ENCODE measurements around the gene ZDHHC4.
"Not testable (repeated sequence)": the region's sequence is repeated elsewhere in the genome, so short reads cannot be mapped to it uniquely, and the experiment has no call there.

ZDHHC4 gene

GRCh38 chr7:6563936-6564770, 13.1 kb upstream of the ZDHHC4 start:
- no peak for FAIRE-seq

GRCh38 chr7:6565655-6566054, 11.6 kb upstream of the ZDHHC4 start:
- FAIRE-seq = no peak

- FAIRE-seq = no peak
These were observed 9.4 kb upstream of the ZDHHC4 start for GRCh38 chr7:6567886-6568285.

- no peak for FAIRE-seq
These were observed 6.0 kb upstream of the ZDHHC4 start for GRCh38 chr7:6571160-6571779.

- no peak for FAIRE-seq
These were observed 1.8 kb upstream of the ZDHHC4 start for GRCh38 chr7:6575281-6576023.

DNA sequence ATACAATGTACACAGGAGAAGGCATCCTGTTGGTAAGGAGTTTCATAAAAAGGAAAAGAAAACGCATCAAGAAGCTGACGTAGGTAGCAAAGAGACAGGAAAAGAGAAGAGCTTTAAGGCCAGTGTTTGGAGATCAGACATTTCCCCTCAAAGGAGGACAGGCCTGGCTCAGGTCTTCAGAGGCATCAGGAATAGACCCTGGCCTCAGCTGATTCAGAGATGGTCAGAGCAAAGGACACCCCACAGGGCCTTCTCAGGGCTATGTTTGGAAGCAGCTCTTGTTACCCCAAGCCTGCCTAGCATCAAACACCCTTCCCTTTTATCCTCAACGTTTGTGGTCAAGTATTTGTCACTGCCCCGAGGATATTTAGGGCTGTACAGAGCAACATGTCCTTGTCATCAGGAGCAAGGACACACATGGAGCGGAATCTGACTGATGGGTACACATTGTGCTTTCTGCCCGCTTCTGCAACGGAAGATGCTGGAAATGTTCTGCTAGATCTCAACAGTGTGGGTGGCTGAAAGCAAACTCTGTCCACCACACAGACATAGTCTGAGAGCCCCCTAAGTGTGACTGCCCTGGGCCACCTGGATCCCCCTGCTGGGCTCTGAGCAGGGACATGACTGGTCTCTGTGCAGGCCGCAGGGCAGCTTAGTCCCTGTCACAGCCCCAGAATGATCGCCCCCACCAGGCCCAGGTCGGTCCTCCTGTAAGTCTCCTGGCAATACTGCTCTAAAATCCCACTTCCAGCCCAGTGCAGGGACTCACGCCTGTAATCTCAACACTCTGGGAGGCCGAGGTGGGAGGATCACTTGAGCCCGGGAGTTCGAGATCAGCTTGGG, 1.0 kb upstream of the ZDHHC4 start:
- no peak for FAIRE-seq

- not testable (repeated sequence) for FAIRE-seq
These were observed 336 bp upstream of the ZDHHC4 start for GRCh38 chr7:6576867-6577368.

GRCh38 chr7:6578114-6579084, 1.1 kb downstream of the ZDHHC4 start:
- FAIRE-seq = no peak

- FAIRE-seq = no peak
These were observed 2.2 kb downstream of the ZDHHC4 start for GRCh38 chr7:6579446-6579845.

DNA sequence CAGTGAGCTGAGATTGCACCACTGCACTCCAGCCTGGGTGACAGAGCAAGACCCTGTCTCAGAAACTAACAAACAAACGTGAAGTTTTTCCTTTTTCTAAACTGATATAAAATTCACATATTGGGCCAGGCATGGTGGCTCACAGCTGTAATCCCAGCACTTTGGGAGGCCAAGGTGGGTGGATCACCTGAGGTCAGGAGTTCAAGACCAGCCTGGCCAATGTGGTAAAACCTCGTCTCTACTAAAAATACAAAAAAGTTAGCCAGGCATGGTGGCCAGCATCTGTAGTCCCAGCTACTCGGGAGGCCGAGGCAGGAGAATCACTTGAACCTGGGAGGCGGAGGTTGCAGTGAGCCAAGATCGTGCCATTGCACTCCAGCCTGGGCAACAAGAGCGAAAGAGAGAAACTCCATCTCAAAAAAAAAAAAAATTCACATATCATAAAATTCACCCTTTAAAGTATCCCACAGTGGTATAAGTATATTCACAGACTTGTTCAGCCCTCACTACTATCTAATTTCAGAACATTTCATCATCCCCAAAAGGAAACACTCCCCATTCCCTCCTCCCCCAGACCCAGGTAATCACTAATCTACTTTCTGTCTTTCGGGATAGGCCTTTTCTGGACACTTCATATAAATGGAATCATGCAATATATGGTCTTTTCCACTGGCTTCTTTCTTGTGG, 8.6 kb downstream of the ZDHHC4 start:
- FAIRE-seq = not testable (repeated sequence)

DNA sequence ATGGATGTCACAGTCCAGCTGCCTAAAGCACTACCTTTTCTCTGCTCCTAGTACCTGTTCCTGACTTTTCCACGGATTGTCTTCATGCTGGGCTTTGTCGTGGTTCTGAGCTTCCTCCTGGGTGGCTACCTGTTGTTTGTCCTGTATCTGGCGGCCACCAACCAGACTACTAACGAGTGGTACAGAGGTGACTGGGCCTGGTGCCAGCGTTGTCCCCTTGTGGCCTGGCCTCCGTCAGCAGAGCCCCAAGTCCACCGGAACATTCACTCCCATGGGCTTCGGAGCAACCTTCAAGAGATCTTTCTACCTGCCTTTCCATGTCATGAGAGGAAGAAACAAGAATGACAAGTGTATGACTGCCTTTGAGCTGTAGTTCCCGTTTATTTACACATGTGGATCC, 11.3 kb downstream of the ZDHHC4 start:
- no peak for FAIRE-seq

DNA sequence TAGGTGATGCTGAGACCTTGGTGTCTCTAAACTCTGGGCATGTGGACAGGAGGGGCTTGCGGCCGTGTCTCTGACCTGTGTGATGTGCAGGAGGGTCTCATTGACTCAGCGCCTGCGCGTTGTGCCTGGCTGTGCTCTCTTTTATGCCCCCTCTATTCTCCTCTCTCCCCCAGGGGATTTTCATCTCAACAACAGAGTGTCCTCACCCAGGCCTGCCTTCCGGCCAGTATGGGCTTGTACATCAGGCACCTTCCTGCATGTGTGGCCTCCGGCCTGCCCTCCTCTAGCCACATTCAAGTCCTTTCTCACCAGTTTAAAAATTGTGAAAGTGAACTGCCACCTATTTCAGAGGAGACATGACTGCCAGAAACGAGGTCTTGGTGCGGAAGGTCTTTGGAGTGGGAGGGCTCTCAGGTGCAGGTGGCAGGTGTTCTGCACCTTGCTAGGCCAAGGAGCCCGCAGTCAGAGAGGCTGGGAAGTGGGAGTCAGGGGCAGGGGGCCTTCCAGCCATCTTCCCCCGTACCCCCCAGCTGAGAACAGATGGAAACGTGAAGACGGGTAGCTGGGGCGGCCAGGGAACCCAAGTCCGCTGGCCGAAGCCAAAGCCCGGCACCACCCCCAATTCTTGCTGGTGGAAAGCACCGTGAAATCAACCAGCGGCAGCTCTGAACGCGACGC, 12.0 kb downstream of the ZDHHC4 start:
- FAIRE-seq = no peak

GRCh38 chr7:6589829-6590644, 12.8 kb downstream of the ZDHHC4 start, which contains the start of gene INTS15:
Gene INTS15, plus strand, starts transcription at chr7:6590021. Its CDS starts 263 bp downstream, at chr7:6590284.
- no peak for FAIRE-seq

- no peak for FAIRE-seq
These were observed 13.4 kb downstream of the ZDHHC4 start for GRCh38 chr7:6590645-6591110.

DNA sequence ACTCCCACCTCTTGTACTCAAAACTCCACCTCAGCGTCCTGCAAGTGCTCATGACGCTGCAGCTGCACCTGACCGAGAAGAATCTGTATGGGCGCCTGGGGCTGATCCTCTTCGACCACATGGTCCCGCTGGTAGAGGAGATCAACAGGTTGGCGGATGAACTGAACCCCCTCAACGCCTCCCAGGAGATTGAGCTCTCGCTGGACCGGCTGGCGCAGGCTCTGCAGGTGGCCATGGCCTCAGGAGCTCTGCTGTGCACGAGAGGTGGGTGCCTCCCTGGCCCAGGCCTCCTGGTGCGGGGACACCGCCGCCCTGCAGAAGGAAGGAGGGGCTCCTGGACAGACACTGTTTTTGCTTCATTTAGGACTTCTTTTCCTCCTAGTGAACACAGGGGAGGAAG, 22.8 kb downstream of the ZDHHC4 start:
- no peak for FAIRE-seq

GRCh38 chr7:6604458-6604857, 27.2 kb downstream of the ZDHHC4 start:
- FAIRE-seq = no peak

GRCh38 chr7:6606866-6607583, 29.8 kb downstream of the ZDHHC4 start:
- no peak for FAIRE-seq

DNA sequence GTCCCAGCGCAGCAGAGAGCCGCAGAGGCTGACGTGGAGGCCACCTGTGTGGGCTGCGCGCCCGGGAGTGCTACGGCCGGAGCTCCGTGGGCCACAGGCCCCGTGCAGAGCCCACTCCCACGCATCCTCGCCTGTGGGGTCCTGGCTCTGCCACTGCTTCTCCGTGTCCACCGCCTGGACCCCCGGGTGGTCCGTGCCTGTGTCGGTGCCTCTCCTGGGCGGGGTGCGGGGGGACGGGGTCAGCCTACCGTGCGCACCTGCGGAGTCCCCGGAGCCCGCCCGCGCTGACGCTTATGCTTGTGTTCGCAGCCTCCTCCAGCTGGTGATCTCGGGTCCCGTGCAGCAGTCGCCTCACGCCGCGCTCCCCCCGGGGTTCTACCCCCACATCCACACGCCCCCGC, 30.4 kb downstream of the ZDHHC4 start:
- FAIRE-seq = no peak
